Sigmoid colon (tissue), 7 donors: ENCODE measurements around the gene SLC17A8. TPM values are rescaled to one million over a fixed set of nuclear protein-coding genes. Genes with fewer than 3 reads are reported as not detected.

Source experiments
- DNase-seq: peaks from one replicate; pipeline ENCODE4 v3.0.0-alpha.2; 2019
- H3K27ac ChIP-seq, 4 donors: fragments of 200-600 bp; sonication (generic); one replicate each; pipeline ENCODE4 v1.5.1; 2016 to 2019; ENCODE audit warnings: mild to moderate bottlenecking in 1 of 4
- H3K27me3 ChIP-seq, 3 donors: fragments of 200-600 bp; sonication (generic); one replicate each; pipeline ENCODE4 v1.5.1; 2019; ENCODE audit warnings: mild to moderate bottlenecking in 1 of 3
- H3K36me3 ChIP-seq, 4 donors: fragments of 200-600 bp; sonication (generic); one replicate each; pipeline ENCODE4 v1.5.1; 2016 to 2019
- H3K4me1 ChIP-seq, 4 donors: fragments of 200-600 bp; sonication (generic); one replicate each; pipeline ENCODE4 v1.5.1; 2017 to 2019
- H3K4me3 ChIP-seq, 4 donors: fragments of 200-600 bp; sonication (generic); one replicate each; pipeline ENCODE4 v1.5.1; 2017 to 2019; ENCODE audit warnings: mild to moderate bottlenecking in 2 of 4, moderate library complexity in 1 of 4
- H3K9me3 ChIP-seq, 4 donors: fragments of 200-600 bp in 3 of 4; sonication (generic) in 3 of 4; one replicate each; pipeline versions ENCODE4 v1.5.1 to v1.6.1; 2013 to 2019
- CTCF ChIP-seq, 4 experiments: fragments of 450-650 bp in 3 of 4; fragments of 200-600 bp in 1 of 4; IDR thresholded peaks; one replicate each; pipeline ENCODE4 v1.5.1; 2016 to 2019; ENCODE audit warnings: antibody characterized with exemption in 4 of 4, mild to moderate bottlenecking in 3 of 4, moderate library complexity in 2 of 4
- EP300 ChIP-seq, 4 donors: sonication (generic); formaldehyde crosslinking; IDR thresholded peaks; one replicate each; pipeline ENCODE4 v1.6.1; 2017; ENCODE audit warnings: antibody characterized with exemption in 4 of 4
- POLR2A ChIP-seq, 2 donors: fragments of 450-650 bp; IDR thresholded peaks; one replicate each; pipeline ENCODE4 v1.6.1; 2016; ENCODE audit warnings: antibody characterized with exemption in 2 of 2, mild to moderate bottlenecking in 2 of 2, moderate library complexity in 2 of 2
- POLR2AphosphoS5 ChIP-seq, 4 donors: sonication (generic); formaldehyde crosslinking; IDR thresholded peaks; one replicate each; pipeline ENCODE4 v1.6.1; 2017; ENCODE audit warnings: antibody characterized with exemption in 4 of 4
- WGBS, 2 donors: extraction: QIAGEN DNeasy Blood & Tissue Kit; methylation state at CpG; one replicate each; pipeline ENCODE4 v1.1.7; 2013; 5-methylcytosine and 5-hydroxymethylcytosine counted together
- intact Hi-C: fragments of 100-400 bp; cut with DNase I; formaldehyde crosslinking; loops from one replicate; pipeline ENCODE4 v1.15.1; 2023
- polyA plus RNA-seq, 3 donors: library from polyadenylated mRNA; stranded (reverse); fragments of 200-250 nt; gene quantifications; one replicate each; pipeline ENCODE4 v1.2.3, GENCODE V29; 2013
- total RNA-seq, 4 donors: library from RNA; depleted of rRNA; stranded (reverse); fragments of >200 nt; gene quantifications; one replicate each; pipeline ENCODE4 v1.1.0, GENCODE V29; 2016
- donor health status: healthy with polysubstance abuse.
- donor health status: Bipolar disorder and iron deficiency.
- donor health status: healthy.

The SLC17A8 gene
- total and polyA plus RNA-seq, 7 donors, result 0.60 to 2.3 (median 0.90) TPM; not detected in 4

GRCh38 chr12:100450735-100451134 is 93.9 kb downstream of the SLC17A8 start:
- peaks cover 0 to 57% (median 36%) of the 10 kb centered on the region in 4 donors for H3K4me1 ChIP-seq
- TF ChIP-seq POLR2A (IDR thresholded peaks at IDR 0.05) (no peak), CTCF (IDR thresholded peaks at IDR 0.05) (no peak), POLR2AphosphoS5 (IDR thresholded peaks at IDR 0.05) (no peak), EP300 (IDR thresholded peaks at IDR 0.05) (no peak)
- no peak overlapping the region for H3K27ac ChIP-seq
- no peaks in the 10 kb centered on the region for H3K27me3 ChIP-seq
- 57 to 68% methylated on average over 3 of the region's 3 CpGs for WGBS, 2 donors
- H3K9me3 ChIP-seq, result no peaks in the 10 kb centered on the region
- H3K36me3 ChIP-seq, result no peaks in the 10 kb centered on the region
- no peak overlapping the region for H3K4me3 ChIP-seq
- intact Hi-C loops, result no loop called here
- DNase-seq, result no peak

GRCh38 chr12:100453951-100454350 is 97.1 kb downstream of the SLC17A8 start:
- H3K27ac ChIP-seq, result peak overlapping the region in 3 of 4 donors; percentile 29 to 56 (median 56)
- H3K4me3 ChIP-seq, result no peak overlapping the region
- no peaks in the 10 kb centered on the region for H3K27me3 ChIP-seq
- H3K4me1 ChIP-seq, result peaks cover 0 to 43% (median 28%) of the 10 kb centered on the region in 4 donors
- TF ChIP-seq CTCF (IDR thresholded peaks at IDR 0.05) (no peak), EP300 (IDR thresholded peaks at IDR 0.05) (no peak), POLR2AphosphoS5 (IDR thresholded peaks at IDR 0.05) (peak in 1 of 4 donors; percentile 4), POLR2A (IDR thresholded peaks at IDR 0.05) (no peak)
- WGBS, 2 donors, result 67 to 70% methylated on average over 3 of the region's 3 CpGs
- DNase-seq, result no peak
- intact Hi-C loops, result no loop called here
- H3K36me3 ChIP-seq, result no peaks in the 10 kb centered on the region
- no peaks in the 10 kb centered on the region for H3K9me3 ChIP-seq

- H3K4me1 ChIP-seq, result peaks cover 0 to 43% (median 31%) of the 10 kb centered on the region in 4 donors
- intact Hi-C loops, result no loop called here
- no peak for TF ChIP-seq EP300 (IDR thresholded peaks at IDR 0.05)
- TF ChIP-seq POLR2AphosphoS5 (IDR thresholded peaks at IDR 0.05), result no peak
- no peak for TF ChIP-seq CTCF (IDR thresholded peaks at IDR 0.05)
- no peak for TF ChIP-seq POLR2A (IDR thresholded peaks at IDR 0.05)
Observed at GRCh38 chr12:100455896-100456295, 99.0 kb downstream of the SLC17A8 start.

GRCh38 chr12:100458191-100458590 is 101.3 kb downstream of the SLC17A8 start:
- no peak for DNase-seq
- intact Hi-C loops, result no loop called here
- TF ChIP-seq POLR2A (IDR thresholded peaks at IDR 0.05) (no peak), POLR2AphosphoS5 (IDR thresholded peaks at IDR 0.05) (no peak), CTCF (IDR thresholded peaks at IDR 0.05) (no peak), EP300 (IDR thresholded peaks at IDR 0.05) (no peak)
- peaks cover 0 to 38% (median 30%) of the 10 kb centered on the region in 4 donors for H3K4me1 ChIP-seq
- no peak overlapping the region for H3K27ac ChIP-seq
- no peak overlapping the region for H3K4me3 ChIP-seq
- H3K9me3 ChIP-seq, result no peaks in the 10 kb centered on the region
- 75 to 83% methylated on average over 4 of the region's 4 CpGs for WGBS, 2 donors
- H3K36me3 ChIP-seq, result no peaks in the 10 kb centered on the region
- no peaks in the 10 kb centered on the region for H3K27me3 ChIP-seq

More at GRCh38 chr12:100455896-100456295, 99.0 kb downstream of the SLC17A8 start:
- Histone ChIP-seq H3K27ac (no peak overlapping the region), H3K27me3 (no peaks in the 10 kb centered on the region), H3K4me3 (no peak overlapping the region), H3K9me3 (no peaks in the 10 kb centered on the region), H3K36me3 (no peaks in the 10 kb centered on the region)
- DNase-seq, result no peak
- 88 to 95% methylated on average over 3 of the region's 3 CpGs for WGBS, 2 donors

GRCh38 chr12:100460702-100461101 is 103.8 kb downstream of the SLC17A8 start:
- 74 to 87% methylated on average over 3 of the region's 3 CpGs for WGBS, 2 donors
- H3K27ac ChIP-seq, result no peak overlapping the region
- intact Hi-C loops, result no loop called here
- TF ChIP-seq POLR2AphosphoS5 (IDR thresholded peaks at IDR 0.05) (no peak), CTCF (IDR thresholded peaks at IDR 0.05) (no peak), EP300 (IDR thresholded peaks at IDR 0.05) (no peak), POLR2A (IDR thresholded peaks at IDR 0.05) (no peak)
- no peak overlapping the region for H3K4me3 ChIP-seq
- no peaks in the 10 kb centered on the region for H3K36me3 ChIP-seq
- H3K4me1 ChIP-seq, result peaks cover 0 to 13% (median 9%) of the 10 kb centered on the region in 4 donors
- DNase-seq, result no peak
- H3K27me3 ChIP-seq, result no peaks in the 10 kb centered on the region
- H3K9me3 ChIP-seq, result no peaks in the 10 kb centered on the region
